ENCODE data around the gene CDK5RAP3. TPM values are rescaled to one million over a fixed set of nuclear protein-coding genes. Genes with fewer than 3 reads are reported as not detected.

The CDK5RAP3 gene
- total RNA-seq, 1 donor from 2014 or later = 52.3 TPM

- no peak overlapping the region for H3K27ac ChIP-seq
- DNase-seq (ENCODE audit: low spot score in 2 of 2) = no peak
- intact Hi-C loops (cut with DNase I) = no loop called here
Measured at GRCh38 chr17:48003417-48004151, 32.7 kb downstream of the CDK5RAP3 start.

DNA sequence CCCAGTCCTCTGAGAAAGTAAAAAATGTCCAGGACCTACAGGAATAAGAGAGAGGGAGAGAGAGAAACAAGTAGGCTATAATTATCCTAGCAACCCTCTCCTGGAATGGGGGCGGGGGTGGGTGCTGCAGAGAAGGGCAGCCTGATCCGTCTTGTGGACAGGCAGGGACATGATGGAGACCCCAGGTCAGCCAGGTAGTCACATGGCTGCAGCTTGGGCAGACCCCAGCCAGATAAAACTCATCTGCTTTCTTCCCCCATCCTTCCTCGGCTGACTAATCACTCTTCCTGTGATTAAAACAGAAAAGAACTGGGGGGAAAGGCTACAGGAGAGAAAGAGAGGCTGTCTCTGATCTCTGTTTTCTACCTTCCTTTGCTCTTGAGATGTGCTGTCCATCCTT lies 34.1 kb downstream of the CDK5RAP3 start:
- no peak overlapping the region for H3K27ac ChIP-seq
- H3K27me3 ChIP-seq = no peaks in the 10 kb centered on the region

More at GRCh38 chr17:48003417-48004151, 32.7 kb downstream of the CDK5RAP3 start:
- H3K4me1 ChIP-seq = peaks cover 0 to 5% of the 10 kb centered on the region in 2 donors
- TF ChIP-seq, protein P1, sequence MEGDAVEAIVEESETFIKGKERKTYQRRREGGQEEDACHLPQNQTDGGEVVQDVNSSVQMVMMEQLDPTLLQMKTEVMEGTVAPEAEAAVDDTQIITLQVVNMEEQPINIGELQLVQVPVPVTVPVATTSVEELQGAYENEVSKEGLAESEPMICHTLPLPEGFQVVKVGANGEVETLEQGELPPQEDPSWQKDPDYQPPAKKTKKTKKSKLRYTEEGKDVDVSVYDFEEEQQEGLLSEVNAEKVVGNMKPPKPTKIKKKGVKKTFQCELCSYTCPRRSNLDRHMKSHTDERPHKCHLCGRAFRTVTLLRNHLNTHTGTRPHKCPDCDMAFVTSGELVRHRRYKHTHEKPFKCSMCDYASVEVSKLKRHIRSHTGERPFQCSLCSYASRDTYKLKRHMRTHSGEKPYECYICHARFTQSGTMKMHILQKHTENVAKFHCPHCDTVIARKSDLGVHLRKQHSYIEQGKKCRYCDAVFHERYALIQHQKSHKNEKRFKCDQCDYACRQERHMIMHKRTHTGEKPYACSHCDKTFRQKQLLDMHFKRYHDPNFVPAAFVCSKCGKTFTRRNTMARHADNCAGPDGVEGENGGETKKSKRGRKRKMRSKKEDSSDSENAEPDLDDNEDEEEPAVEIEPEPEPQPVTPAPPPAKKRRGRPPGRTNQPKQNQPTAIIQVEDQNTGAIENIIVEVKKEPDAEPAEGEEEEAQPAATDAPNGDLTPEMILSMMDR (IDR thresholded peaks at IDR 0.05) = no peak
- no peaks in the 10 kb centered on the region for H3K36me3 ChIP-seq
- H3K27me3 ChIP-seq = no peaks in the 10 kb centered on the region
- no peak overlapping the region for H3K4me3 ChIP-seq
- no peaks in the 10 kb centered on the region for H3K9me3 ChIP-seq

GRCh38 chr17:48006936-48007709 lies 36.2 kb downstream of the CDK5RAP3 start:
- TF ChIP-seq, protein P1 (IDR thresholded peaks at IDR 0.05) = no peak
- no peaks in the 10 kb centered on the region for H3K9me3 ChIP-seq
- H3K27me3 ChIP-seq = no peaks in the 10 kb centered on the region
- no peaks in the 10 kb centered on the region for H3K36me3 ChIP-seq
- H3K4me1 ChIP-seq = peaks cover 4 to 9% of the 10 kb centered on the region in 2 donors
- DNase-seq (ENCODE audit: low spot score in 2 of 2) = no peak
- intact Hi-C loops (cut with DNase I) = no loop called here
- no peak overlapping the region for H3K27ac ChIP-seq
- no peak overlapping the region for H3K4me3 ChIP-seq

More for the DNA sequence above, 34.1 kb downstream of the CDK5RAP3 start:
- TF ChIP-seq, protein P1 (IDR thresholded peaks at IDR 0.05) = no peak
- no peak for DNase-seq (ENCODE audit: low spot score in 2 of 2)
- intact Hi-C loops (cut with DNase I) = no loop called here
- Histone ChIP-seq H3K36me3 (no peaks in the 10 kb centered on the region), H3K9me3 (no peaks in the 10 kb centered on the region), H3K4me1 (peaks cover 0 to 5% of the 10 kb centered on the region in 2 donors), H3K4me3 (no peak overlapping the region)

- Histone ChIP-seq H3K27me3 (no peaks in the 10 kb centered on the region), H3K36me3 (no peaks in the 10 kb centered on the region), H3K4me3 (no peak overlapping the region), H3K4me1 (peaks cover 4 to 10% of the 10 kb centered on the region in 2 donors), H3K27ac (no peak overlapping the region), H3K9me3 (no peaks in the 10 kb centered on the region)
- intact Hi-C loops (cut with DNase I) = no loop called here
- DNase-seq (ENCODE audit: low spot score in 2 of 2) = no peak
- TF ChIP-seq, protein P1 (IDR thresholded peaks at IDR 0.05) = no peak
Measured at GRCh38 chr17:48010193-48010592, 39.3 kb downstream of the CDK5RAP3 start.

- Histone ChIP-seq H3K36me3 (no peaks in the 10 kb centered on the region), H3K4me1 (peaks cover 4 to 10% of the 10 kb centered on the region in 2 donors), H3K27me3 (no peaks in the 10 kb centered on the region), H3K9me3 (no peaks in the 10 kb centered on the region), H3K27ac (no peak overlapping the region), H3K4me3 (peak overlapping the region; percentile 55 to 57)
- DNase-seq (ENCODE audit: low spot score in 2 of 2) = no peak
- TF ChIP-seq, protein P1 (IDR thresholded peaks at IDR 0.05) = peak in 2 of 3 experiments; percentile 3 to 42
- intact Hi-C loops (cut with DNase I) = no loop called here
Measured at GRCh38 chr17:48011405-48012150, 40.7 kb downstream of the CDK5RAP3 start.

Data from ascending aorta (tissue), 2 donors.